Stimulated activated CD8-positive, alpha-beta memory T cell treated with anti-CD3 and anti-CD28 coated beads, Interleukin-7, amount 100 ng/mL, for 1 hour (primary cell): ENCODE measurements around the gene LAMC3.

Source experiments
- DNase-seq, 2 donors: peaks; one replicate each; pipeline ENCODE4 v3.0.0-alpha.2; 2020; ENCODE audit warnings: low read depth in 2 of 2

The LAMC3 gene

GRCh38 chr9:131117121-131117761 is 108.3 kb downstream of the LAMC3 start:
- DNase-seq: no peak

- no peak for DNase-seq
Measured at GRCh38 chr9:131117762-131118145, 108.8 kb downstream of the LAMC3 start.

- DNase-seq: no peak
Measured at GRCh38 chr9:131119600-131119999, 110.6 kb downstream of the LAMC3 start.

- DNase-seq: no peak
Measured at GRCh38 chr9:131120620-131121228, 111.8 kb downstream of the LAMC3 start.

GRCh38 chr9:131121346-131121745 is 112.4 kb downstream of the LAMC3 start:
- DNase-seq: no peak

GRCh38 chr9:131122158-131122557 is 113.2 kb downstream of the LAMC3 start:
- no peak for DNase-seq

GRCh38 chr9:131125038-131125287 is 116.0 kb downstream of the LAMC3 start:
- DNase-seq: no peak

GRCh38 chr9:131125288-131126058 is 116.5 kb downstream of the LAMC3 start, which contains the start of gene NUP214:
NUP214 (plus strand) TSS chr9:131125586; CDS start chr9:131125705, 119 bp downstream.
- DNase-seq: peak; percentile 100

- no peak for DNase-seq
Measured at GRCh38 chr9:131126059-131126426, 117.1 kb downstream of the LAMC3 start.

- DNase-seq: no peak
Measured at GRCh38 chr9:131129183-131129582, 120.2 kb downstream of the LAMC3 start.

- no peak for DNase-seq
Measured at GRCh38 chr9:131138676-131139075, 129.7 kb downstream of the LAMC3 start.

GRCh38 chr9:131140112-131140511 is 131.1 kb downstream of the LAMC3 start:
- no peak for DNase-seq

GRCh38 chr9:131140550-131140949 is 131.6 kb downstream of the LAMC3 start:
- DNase-seq: no peak

- DNase-seq: no peak
Measured at GRCh38 chr9:131142160-131142559, 133.2 kb downstream of the LAMC3 start.
